GM19468 (cell line): ENCODE results near the gene CSNK1G2.

Experiments used
- ATAC-seq: cut with Tn5 transposase; IDR thresholded peaks from one replicate; pipeline ENCODE4 v1.9.1; 2021; ENCODE audit warnings: mild to moderate bottlenecking, moderate library complexity, moderate number of reproducible peaks; ENCODE audit not compliant: unreplicated experiment; ENCODE audit errors: extremely low read depth

Gene CSNK1G2

GRCh38 chr19:2012941-2013682 is 72.1 kb downstream of the CSNK1G2 start:
- ATAC-seq = no peak

GRCh38 chr19:2013683-2013961 is 72.7 kb downstream of the CSNK1G2 start:
- ATAC-seq = no peak

DNA sequence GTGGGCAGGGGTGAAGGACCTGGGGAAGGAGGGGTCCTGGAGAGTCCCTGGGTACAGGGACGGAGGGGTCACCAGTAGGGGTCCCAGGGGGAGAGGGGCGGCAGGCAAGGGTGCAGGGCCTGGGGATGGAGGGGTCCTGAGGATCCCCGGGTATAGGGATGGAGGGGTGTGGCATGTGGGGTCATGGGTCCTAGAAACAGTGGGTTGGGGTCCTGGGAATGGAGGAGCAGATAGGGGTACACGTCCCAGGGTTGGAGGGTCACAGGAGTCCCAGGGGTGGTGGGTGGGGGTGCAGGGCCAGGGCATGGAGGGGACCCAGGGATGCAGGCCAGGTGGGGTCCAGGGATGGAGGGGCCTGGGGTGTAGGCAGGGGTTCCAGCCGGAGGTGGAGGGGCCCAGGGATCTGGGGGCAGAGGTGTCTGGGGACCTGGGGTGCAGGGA is 73.2 kb downstream of the CSNK1G2 start:
- ATAC-seq = no peak

- no peak for ATAC-seq
Observed at GRCh38 chr19:2014731-2015607, 74.0 kb downstream of the CSNK1G2 start.

DNA sequence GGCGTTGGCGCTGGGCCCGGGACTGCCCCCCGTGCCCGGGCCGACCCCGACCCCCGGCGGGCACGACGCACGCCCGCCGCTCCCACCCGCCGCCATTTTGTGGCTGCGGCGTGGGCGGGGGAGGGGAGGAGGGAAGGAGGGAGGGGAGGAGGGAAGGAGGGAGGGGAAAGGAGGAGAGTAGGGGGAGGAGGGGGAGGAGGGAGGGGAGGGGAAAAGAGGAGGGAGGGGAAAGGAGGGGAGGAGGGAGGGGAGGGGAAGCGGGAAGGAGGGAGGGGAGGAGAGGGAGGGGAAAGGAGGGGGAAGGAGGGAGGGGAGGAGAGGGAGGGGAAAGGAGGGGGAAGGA is 74.6 kb downstream of the CSNK1G2 start, which contains the start of gene BTBD2:
Gene BTBD2, minus strand, starts transcription at position 107 of the 343 bp plus-strand sequence. Its CDS starts 11 bp downstream, at position 96.
- no peak for ATAC-seq

DNA sequence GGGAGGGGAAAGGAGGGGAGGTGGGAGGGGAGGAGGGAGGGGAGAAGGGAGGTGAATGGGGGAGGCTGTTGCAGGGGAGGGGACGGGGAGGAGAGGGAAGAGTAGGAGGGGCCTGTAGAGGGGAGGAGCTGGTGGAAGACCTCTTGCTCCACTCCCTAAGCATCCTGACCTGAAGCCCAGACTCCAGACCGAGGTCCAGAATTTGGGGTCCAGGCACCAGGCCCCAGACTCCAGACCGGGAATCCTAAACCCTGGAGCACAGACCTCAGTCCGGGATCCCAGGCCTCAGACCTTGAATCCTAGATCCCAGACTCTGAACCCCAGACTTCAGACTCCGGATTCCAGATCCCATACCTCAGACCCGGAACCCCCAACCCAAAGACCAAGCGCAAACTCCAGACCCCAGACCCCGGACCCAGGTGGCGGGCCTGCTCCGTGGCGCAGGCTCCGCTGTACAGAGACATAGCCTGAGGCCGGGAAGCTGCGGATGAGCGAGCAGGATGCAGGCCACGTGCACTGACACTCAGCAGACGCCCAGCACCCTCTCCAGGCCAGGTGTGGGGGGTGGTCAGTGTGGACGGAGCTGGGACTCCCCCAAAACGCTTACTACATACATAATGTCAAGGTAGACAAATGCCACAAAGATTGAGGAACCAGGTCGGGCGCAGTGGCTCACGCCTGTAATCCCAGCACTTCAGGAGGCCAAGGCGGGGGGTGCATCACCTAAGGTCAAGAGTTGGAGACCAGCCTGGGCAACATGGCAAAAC is 75.3 kb downstream of the CSNK1G2 start:
- no peak for ATAC-seq

DNA sequence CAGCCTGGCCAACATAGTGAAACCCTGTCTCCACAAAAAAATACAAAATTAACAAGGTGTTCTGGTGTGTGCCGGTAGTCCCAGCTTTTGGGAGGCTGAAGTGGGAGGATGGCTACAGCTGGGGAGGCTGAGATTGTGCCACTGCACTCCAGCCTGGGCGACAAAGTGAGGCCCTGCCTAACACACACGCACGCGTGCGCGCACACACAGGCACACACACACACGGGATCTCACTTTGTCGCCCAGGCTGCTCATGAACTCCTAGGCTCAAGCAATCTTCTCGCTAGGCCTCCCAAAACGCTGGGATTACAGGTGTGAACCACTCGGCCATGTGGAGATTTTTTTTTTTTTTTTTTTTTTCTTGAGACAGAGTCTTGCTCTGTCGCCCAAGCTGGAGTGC is 77.8 kb downstream of the CSNK1G2 start:
- no peak for ATAC-seq

DNA sequence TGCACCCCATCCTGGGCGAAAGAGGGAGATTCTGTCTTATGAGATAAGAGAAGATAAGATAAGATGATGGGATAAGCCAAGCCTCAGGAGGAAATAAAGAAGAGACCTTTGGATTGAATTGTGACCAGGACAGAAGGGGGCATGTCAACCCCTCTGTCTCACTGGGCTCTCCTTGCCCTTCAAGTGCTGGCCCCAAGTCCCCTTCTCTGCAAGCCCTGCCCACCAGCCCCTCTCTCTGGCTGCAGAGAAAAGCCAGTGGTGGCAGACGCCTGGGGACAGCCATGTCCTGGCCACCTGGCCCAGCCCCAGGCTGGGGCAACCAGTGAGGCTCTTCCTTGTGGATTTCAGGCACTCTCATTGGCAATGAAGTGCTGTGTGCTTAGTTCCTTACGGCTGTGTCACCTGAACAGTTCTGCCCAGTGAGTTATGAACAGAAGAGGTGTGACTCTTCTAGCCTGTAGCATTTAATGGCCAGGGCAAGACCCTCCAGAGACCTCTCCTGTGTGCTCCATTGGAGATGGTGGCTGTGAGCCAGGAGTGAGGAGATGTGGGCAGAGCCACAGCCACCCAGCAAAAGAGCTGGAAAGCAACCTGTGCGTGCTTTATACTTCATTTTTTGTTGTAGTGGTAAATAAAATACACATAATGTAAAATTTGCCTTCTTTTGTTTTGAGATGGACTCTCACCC is 80.6 kb downstream of the CSNK1G2 start:
- no peak for ATAC-seq

DNA sequence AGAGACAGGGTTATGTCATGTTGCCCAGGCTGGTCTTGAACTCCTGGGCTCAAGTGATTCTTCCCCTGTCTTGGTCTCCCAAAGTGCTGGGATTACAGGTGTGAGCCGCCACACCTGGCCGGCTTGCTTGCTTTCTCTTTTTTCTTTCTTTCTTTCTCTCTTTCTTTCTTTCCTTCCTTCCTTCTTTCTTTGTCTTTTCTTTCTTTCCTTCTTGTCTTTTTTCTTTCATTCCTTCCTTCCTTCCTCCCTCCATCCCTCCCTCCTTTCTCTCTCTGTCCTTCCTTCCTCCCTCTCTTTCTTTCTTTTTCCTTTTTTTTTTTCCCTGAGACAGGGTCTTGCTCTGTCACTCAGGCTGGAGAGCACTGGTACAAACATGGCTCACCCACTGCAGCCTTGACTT is 81.3 kb downstream of the CSNK1G2 start:
- ATAC-seq = no peak

GRCh38 chr19:2026770-2027169 is 85.8 kb downstream of the CSNK1G2 start:
- ATAC-seq = no peak

GRCh38 chr19:2027361-2027760 is 86.4 kb downstream of the CSNK1G2 start:
- ATAC-seq = no peak
